GM13976 (cell line): ENCODE results near the gene RAD51B.

ENCODE experiments used
- DNase-seq: peaks from one replicate; pipeline ENCODE4 v3.0.0; 2012; ENCODE audit warnings: low spot score
- in situ Hi-C: fragments of 300-500 bp; cut with MboI; formaldehyde crosslinking; loops from one replicate; pipeline ENCODE4 v1.12.0; 2022; ENCODE audit warnings: low sequenced_read_pairs, mixed read lengths, inconsistent platforms; ENCODE audit not compliant: unreplicated experiment
- TF ChIP-seq, protein P1 (sequence below): IDR thresholded peaks from 2 replicates; pipeline ENCODE4 v1.5.1; 2012; ENCODE audit warnings: borderline replicate concordance, mild to moderate bottlenecking; ENCODE audit not compliant: insufficient read depth; ENCODE audit errors: extremely low read depth, missing control alignments, control extremely low read depth

Gene RAD51B

DNA sequence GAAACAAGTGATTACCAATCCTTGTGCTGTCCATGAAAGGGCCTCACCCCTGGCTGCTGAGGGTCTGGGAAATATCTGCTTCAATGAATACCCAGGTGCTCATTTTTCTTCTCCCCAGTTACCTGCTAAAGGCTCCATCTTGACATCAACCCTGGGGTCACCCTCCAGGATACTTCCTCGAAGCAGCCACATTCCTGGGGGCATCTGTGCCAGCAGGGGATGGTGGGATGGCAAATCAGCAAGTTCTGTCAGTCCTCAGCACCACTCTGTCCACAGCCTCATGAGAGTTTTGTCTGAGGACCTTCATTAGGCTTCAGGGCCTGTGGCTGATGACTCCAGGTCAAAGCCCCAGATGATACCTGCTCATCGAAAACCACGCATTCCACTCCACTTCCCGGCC is 848.4 kb downstream of the RAD51B start:
- DNase-seq, result no peak
- TF ChIP-seq, protein P1, sequence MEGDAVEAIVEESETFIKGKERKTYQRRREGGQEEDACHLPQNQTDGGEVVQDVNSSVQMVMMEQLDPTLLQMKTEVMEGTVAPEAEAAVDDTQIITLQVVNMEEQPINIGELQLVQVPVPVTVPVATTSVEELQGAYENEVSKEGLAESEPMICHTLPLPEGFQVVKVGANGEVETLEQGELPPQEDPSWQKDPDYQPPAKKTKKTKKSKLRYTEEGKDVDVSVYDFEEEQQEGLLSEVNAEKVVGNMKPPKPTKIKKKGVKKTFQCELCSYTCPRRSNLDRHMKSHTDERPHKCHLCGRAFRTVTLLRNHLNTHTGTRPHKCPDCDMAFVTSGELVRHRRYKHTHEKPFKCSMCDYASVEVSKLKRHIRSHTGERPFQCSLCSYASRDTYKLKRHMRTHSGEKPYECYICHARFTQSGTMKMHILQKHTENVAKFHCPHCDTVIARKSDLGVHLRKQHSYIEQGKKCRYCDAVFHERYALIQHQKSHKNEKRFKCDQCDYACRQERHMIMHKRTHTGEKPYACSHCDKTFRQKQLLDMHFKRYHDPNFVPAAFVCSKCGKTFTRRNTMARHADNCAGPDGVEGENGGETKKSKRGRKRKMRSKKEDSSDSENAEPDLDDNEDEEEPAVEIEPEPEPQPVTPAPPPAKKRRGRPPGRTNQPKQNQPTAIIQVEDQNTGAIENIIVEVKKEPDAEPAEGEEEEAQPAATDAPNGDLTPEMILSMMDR, result no peak
- in situ Hi-C loops, result loop anchor here (25.0 kb wide), 1 partner anchor 406 kb away; no protein-coding TSS in a partner anchor

DNA sequence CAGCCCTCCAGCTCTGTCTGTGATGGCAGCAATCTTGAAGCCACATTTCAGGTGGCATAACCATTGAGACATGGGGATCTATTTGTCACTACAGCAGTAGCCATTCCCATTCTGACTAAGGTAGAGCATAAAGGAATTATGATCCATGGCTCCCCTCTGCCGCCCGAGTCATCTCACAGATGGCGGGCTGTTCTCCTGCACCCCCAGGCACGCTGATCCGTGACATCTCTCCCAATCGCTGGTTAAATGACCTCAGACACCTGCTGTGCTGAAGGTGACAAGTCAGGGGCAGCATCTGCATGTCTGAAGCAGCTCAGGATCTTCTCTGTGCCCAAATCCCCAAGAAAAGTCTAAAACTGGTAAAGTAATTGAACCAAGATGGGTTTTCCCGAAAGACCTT is 849.0 kb downstream of the RAD51B start:
- TF ChIP-seq, protein P1, result no peak
- DNase-seq, result no peak
- in situ Hi-C loops, result loop anchor here (25.0 kb wide), 1 partner anchor 406 kb away; no protein-coding TSS in a partner anchor

DNA sequence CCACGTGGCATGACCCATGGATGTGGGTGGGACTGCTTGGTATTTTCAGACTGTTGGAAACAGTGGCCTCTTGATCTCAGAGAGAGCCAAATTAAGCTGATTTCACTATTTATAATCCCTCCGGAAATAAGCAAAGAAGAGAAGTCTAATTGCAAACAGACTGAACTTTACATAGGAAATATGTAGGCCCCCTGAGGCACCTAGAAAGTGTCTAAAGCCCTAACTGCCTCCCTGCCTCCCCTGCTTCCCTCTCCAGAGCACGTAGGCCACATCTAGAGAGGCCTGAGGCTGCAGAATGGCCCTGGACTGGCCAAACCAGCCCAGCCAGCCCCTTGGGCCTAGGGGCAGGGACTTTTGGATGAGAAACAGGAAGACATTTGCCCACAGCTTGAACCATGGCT is 849.5 kb downstream of the RAD51B start:
- no peak for DNase-seq
- TF ChIP-seq, protein P1, result no peak
- in situ Hi-C loops, result loop anchor here (25.0 kb wide), 1 partner anchor 407 kb away; no protein-coding TSS in a partner anchor

DNA sequence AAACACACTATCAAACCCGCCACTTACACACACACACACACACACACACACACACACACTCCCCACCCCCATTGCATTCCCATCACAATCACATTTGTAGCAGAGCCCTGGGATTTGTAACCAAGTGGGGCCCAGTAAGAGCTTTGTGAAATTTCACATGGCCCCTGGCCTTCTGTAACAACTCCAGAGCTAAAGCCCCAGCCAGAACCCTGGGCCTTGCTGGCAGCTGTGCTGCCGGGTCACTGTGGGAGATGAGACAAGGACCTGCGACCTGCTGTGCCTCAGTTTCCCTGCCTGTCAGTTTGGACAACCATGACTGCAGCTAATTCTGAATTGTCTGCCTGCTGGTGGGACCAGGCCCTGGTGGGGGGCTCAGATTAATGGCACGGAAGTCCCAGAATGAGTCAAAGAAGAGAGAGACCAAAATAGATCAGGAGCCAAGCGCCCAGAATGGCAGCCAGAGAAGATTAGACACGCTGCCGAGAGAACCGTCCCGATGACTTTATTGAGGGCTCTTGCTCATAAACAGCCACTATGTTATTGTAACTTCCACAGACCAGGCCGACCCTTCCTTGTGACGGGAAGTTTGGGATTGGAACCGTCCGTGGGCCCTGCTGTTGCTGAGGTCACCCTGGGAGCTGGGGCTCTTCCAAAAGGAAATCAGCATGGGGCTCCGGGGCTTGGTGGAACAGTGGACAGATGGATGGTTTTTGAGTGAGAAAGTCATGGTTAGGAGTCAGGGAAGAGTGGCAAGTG is 850.2 kb downstream of the RAD51B start:
- TF ChIP-seq, protein P1, result no peak
- no peak for DNase-seq
- in situ Hi-C loops, result loop anchor here (25.0 kb wide), 1 partner anchor 407 kb away; no protein-coding TSS in a partner anchor

DNA sequence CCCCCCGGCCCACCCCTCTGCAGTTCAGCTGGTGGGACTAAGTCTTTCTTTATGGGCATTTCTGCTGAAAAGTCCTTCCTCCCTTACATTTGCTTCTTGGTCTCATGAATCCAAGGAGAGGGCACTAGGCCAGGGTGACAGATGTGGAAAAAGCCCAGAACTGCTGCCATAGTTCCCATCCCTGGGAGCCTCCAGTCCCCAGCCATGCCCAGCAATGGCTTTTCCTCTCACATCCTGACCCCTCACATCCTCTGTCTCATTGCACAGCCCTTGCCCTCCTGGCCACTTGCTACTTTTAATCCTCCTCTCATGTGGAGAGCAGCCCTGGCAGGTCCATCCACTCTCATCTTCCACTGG is 850.8 kb downstream of the RAD51B start:
- in situ Hi-C loops, result loop anchor here (25.0 kb wide), 1 partner anchor 408 kb away; no protein-coding TSS in a partner anchor
- DNase-seq, result no peak
- TF ChIP-seq, protein P1, result no peak

DNA sequence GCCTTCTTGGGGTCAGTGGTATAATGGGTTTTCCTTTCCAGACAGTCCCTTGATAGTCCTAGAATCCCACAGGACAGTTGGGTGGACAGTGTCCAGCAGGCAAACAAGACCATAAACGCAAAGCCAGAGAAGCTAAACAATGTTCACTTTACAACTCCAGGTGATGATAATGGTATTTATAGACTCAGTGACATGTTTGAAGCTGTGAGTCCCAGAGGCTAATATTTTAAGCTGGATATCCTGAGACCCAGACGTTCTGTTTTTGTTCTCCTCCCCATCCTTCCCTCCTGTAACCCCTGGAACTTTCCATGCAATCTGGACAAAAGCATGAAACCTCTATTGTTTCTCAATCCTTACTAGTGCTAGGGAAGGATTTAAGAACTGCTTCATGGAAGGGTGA is 852.3 kb downstream of the RAD51B start:
- TF ChIP-seq, protein P1, result no peak
- no peak for DNase-seq
- in situ Hi-C loops, result loop anchor here (25.0 kb wide), 1 partner anchor 410 kb away; no protein-coding TSS in a partner anchor
